Measurements from ENCODE around the gene LRRTM4. TPM values are rescaled to one million over a fixed set of nuclear protein-coding genes. Genes with fewer than 3 reads are reported as not detected.

The LRRTM4 gene
- total RNA-seq, 2 experiments from 2014 or later: not detected

- intact Hi-C loops (cut with micrococcal nuclease; ENCODE audit: unreplicated experiment): no loop called here
- Histone ChIP-seq H3K9me3 (ENCODE audit: low read length) (no peaks in the 10 kb centered on the region), H3K4me2 (ENCODE audit: low read length) (no peak overlapping the region), H2AFZ (ENCODE audit: low read length) (no peak overlapping the region), H3K27ac (ENCODE audit: low read depth, low read length, poor library complexity, severe bottlenecking) (no peak overlapping the region), H4K20me1 (ENCODE audit: insufficient read depth, low read length) (no peaks in the 10 kb centered on the region), H3K9me2 (ENCODE audit: insufficient read depth, low read length) (no peaks in the 10 kb centered on the region), H3K4me3 (ENCODE audit: low read depth, low read length, poor library complexity, severe bottlenecking) (no peak overlapping the region), H3K4me1 (ENCODE audit: insufficient read depth, low read length, poor library complexity, severe bottlenecking) (no peaks in the 10 kb centered on the region), H3K36me3 (ENCODE audit: insufficient read depth, low read length) (no peaks in the 10 kb centered on the region), H3K79me2 (ENCODE audit: insufficient read depth, low read depth, low read length) (no peaks in the 10 kb centered on the region)
- CTCF ChIA-PET (ENCODE audit: unreplicated experiment): no interaction called here
- no peak for DNase-seq (ENCODE audit: low spot score)
- POLR2A ChIA-PET: no interaction called here
- TF ChIP-seq CTCF (conservative IDR thresholded peaks at IDR 0.05; ENCODE audit: low read length) (no peak), EZH2phosphoT487 (IDR thresholded peaks at IDR 0.05; ENCODE audit: borderline replicate concordance, low read depth, low read length) (no peak)
- no TSS peak for BruUV-seq (replicated peaks)
Measured at GRCh38 chr2:76861708-76862107, 660.5 kb downstream of the LRRTM4 start.

GRCh38 chr2:76851000-76851399 is 671.2 kb downstream of the LRRTM4 start:
- no peak overlapping the region for H2AFZ ChIP-seq (ENCODE audit: low read length)
- no TSS peak for BruUV-seq (replicated peaks)
- H3K4me3 ChIP-seq (ENCODE audit: low read depth, low read length, poor library complexity, severe bottlenecking): no peak overlapping the region
- H3K79me2 ChIP-seq (ENCODE audit: insufficient read depth, low read depth, low read length): no peaks in the 10 kb centered on the region
- ChIA-PET POLR2A (interaction anchor here (0.7 kb wide), 1 partner anchor 106 kb away, joined by 4 read pairs; no protein-coding TSS in a partner anchor), CTCF (ENCODE audit: unreplicated experiment) (no interaction called here)
- no peaks in the 10 kb centered on the region for H3K9me3 ChIP-seq (ENCODE audit: low read length)
- TF ChIP-seq CTCF (conservative IDR thresholded peaks at IDR 0.05; ENCODE audit: low read length): no peak
- TF ChIP-seq EZH2phosphoT487 (IDR thresholded peaks at IDR 0.05; ENCODE audit: borderline replicate concordance, low read depth, low read length): no peak
- no peaks in the 10 kb centered on the region for H3K4me1 ChIP-seq (ENCODE audit: insufficient read depth, low read length, poor library complexity, severe bottlenecking)
- no peaks in the 10 kb centered on the region for H4K20me1 ChIP-seq (ENCODE audit: insufficient read depth, low read length)
- intact Hi-C loops (cut with micrococcal nuclease; ENCODE audit: unreplicated experiment): no loop called here
- DNase-seq (ENCODE audit: low spot score): no peak
- no peak overlapping the region for H3K4me2 ChIP-seq (ENCODE audit: low read length)
- H3K27ac ChIP-seq (ENCODE audit: low read depth, low read length, poor library complexity, severe bottlenecking): no peak overlapping the region
- H3K36me3 ChIP-seq (ENCODE audit: insufficient read depth, low read length): no peaks in the 10 kb centered on the region
- no peaks in the 10 kb centered on the region for H3K9me2 ChIP-seq (ENCODE audit: insufficient read depth, low read length)

GRCh38 chr2:76849086-76849485 is 673.1 kb downstream of the LRRTM4 start:
- ChIA-PET POLR2A (no interaction called here), CTCF (ENCODE audit: unreplicated experiment) (no interaction called here)
- TF ChIP-seq EZH2phosphoT487 (IDR thresholded peaks at IDR 0.05; ENCODE audit: borderline replicate concordance, low read depth, low read length) (no peak), CTCF (conservative IDR thresholded peaks at IDR 0.05; ENCODE audit: low read length) (no peak)
- H2AFZ ChIP-seq (ENCODE audit: low read length): no peak overlapping the region
- H3K36me3 ChIP-seq (ENCODE audit: insufficient read depth, low read length): no peaks in the 10 kb centered on the region
- no peaks in the 10 kb centered on the region for H3K79me2 ChIP-seq (ENCODE audit: insufficient read depth, low read depth, low read length)
- intact Hi-C loops (cut with micrococcal nuclease; ENCODE audit: unreplicated experiment): no loop called here
- H3K27ac ChIP-seq (ENCODE audit: low read depth, low read length, poor library complexity, severe bottlenecking): no peak overlapping the region
- H3K9me3 ChIP-seq (ENCODE audit: low read length): no peaks in the 10 kb centered on the region
- BruUV-seq (replicated peaks): no TSS peak
- no peaks in the 10 kb centered on the region for H3K9me2 ChIP-seq (ENCODE audit: insufficient read depth, low read length)
- no peak overlapping the region for H3K4me3 ChIP-seq (ENCODE audit: low read depth, low read length, poor library complexity, severe bottlenecking)
- H3K4me1 ChIP-seq (ENCODE audit: insufficient read depth, low read length, poor library complexity, severe bottlenecking): no peaks in the 10 kb centered on the region
- H4K20me1 ChIP-seq (ENCODE audit: insufficient read depth, low read length): no peaks in the 10 kb centered on the region
- no peak for DNase-seq (ENCODE audit: low spot score)
- H3K4me2 ChIP-seq (ENCODE audit: low read length): no peak overlapping the region
